Measurements from ENCODE around the gene FSTL3. TPM values are rescaled to one million over a fixed set of nuclear protein-coding genes. Genes with fewer than 3 reads are reported as not detected.

FSTL3 gene
- total and polyA plus RNA-seq, 2 of the 8 experiments (the other 6 are each of a cell fraction or from before 2014, with no cell fraction given) = 8.1 to 11.8 TPM

DNA sequence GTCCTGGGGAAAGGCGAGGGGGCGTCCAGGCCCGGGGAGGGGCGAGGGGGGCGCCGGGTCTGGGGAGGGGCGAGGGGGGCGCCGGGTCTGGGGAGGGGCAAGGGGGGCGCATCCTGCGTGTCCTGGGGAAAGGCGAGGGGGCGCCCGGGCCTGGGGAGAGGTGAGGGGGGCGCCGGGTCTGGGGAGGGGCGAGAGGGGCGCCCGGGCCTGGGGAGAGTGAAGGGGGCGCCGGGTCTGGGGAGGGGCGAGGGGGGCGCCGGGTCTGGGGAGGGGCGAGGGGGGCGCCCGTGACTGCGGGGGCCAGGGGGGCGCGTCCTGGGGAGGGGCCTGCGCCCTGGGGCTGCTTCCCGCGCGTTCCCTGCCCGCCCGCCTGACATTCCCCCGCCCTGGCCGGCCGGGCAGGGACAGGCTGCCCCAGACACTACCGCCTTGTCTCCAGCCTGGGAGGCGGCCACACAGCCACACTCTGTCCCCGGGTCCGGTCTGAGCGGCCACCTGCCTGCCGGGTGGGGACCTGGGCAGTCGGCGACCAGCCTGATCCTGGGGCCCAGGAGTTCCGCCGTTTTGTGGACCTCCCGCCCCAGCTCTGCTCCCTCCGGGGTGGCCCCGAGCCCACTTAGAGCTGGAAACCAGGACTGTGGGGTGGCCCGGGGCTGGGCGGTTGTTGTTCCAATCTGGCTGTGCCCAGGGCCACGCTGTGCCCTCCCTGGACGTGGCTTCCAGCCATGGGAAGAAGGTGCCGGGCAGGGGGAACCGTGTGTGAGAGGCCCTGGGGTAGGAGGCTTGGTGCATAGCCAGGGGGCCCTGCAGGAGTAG is 44.4 kb downstream of the FSTL3 start:
- peaks cover 0 to 8% (median 5%) of the 10 kb centered on the region in 4 experiments; a peak in 4 of 7 replicates for H3K4me1 ChIP-seq (replicated peaks in 1 of 4; ENCODE audit: control insufficient read depth in 3 of 4, insufficient read depth in 4 of 4, low read length in 3 of 4)
- peaks cover under 1 to 1% of the 10 kb centered on the region in 2 experiments; a peak in 2 of 4 replicates for H3K9me3 ChIP-seq (ENCODE audit: insufficient read depth in 2 of 2, low read depth in 1 of 2, low read length in 1 of 2)
- no peaks in the 10 kb centered on the region for H3K79me2 ChIP-seq (ENCODE audit: control insufficient read depth in 1 of 2, insufficient read depth in 2 of 2, low read length in 2 of 2)
- no peak overlapping the region for H2AK5ac ChIP-seq (ENCODE audit: low read depth, low read length)
- H3K9ac ChIP-seq (replicated peaks in 1 of 4; ENCODE audit: extremely low read depth in 1 of 4, low read depth in 3 of 4, low read length in 3 of 4) = no peak overlapping the region
- H2BK12ac ChIP-seq (ENCODE audit: low read depth, low read length) = no peak overlapping the region
- H3K18ac ChIP-seq (ENCODE audit: extremely low read depth, low read length) = no peak overlapping the region
- no peak overlapping the region for H4K5ac ChIP-seq (ENCODE audit: insufficient read length, low read depth, low read length)
- no peak overlapping the region for H2AFZ ChIP-seq (ENCODE audit: low read length)
- no peak overlapping the region for H3K14ac ChIP-seq (ENCODE audit: insufficient read length)
- ChIA-PET POLR2A (ENCODE audit: partially characterized antibody) (no interaction called here), CTCF (ENCODE audit: partially characterized antibody) (no interaction called here)
- WGBS, 2 experiments (ENCODE audit: extremely low coverage in 1 of 2, insufficient coverage in 1 of 2, insufficient read length in 1 of 2, insufficient replicate concordance in 2 of 2, low coverage in 1 of 2, low lambda C conversion rate in 2 of 2, missing lambda C conversion rate in 1 of 2) = 71% methylated on average over 16 of the region's 58 CpGs; no CpG with 5 or more reads in 1 of the 2 experiments
- DNase-seq (ENCODE audit: low read depth in 1 of 2, low spot score in 2 of 2) = peak in 1 of 2 experiments; percentile 68
- no peak for FAIRE-seq
- no peak overlapping the region for H3K27ac ChIP-seq (ENCODE audit: low read depth, low read length)
- no peak overlapping the region for H2BK5ac ChIP-seq (ENCODE audit: low read depth, low read length)
- no peaks in the 10 kb centered on the region for H3K23me2 ChIP-seq (ENCODE audit: low read depth, low read length)
- H3K23ac ChIP-seq (ENCODE audit: insufficient read length) = no peak overlapping the region
- no peak overlapping the region for H3K56ac ChIP-seq (replicated peaks; ENCODE audit: insufficient read length, low read depth, low read length)
- H2BK20ac ChIP-seq (ENCODE audit: low read length) = no peak overlapping the region
- H4K20me1 ChIP-seq (replicated peaks in 1 of 2; ENCODE audit: control insufficient read depth in 1 of 2, insufficient read depth in 2 of 2, low read length in 2 of 2) = peaks cover 0 to 2% of the 10 kb centered on the region in 2 experiments
- H3K27me3 ChIP-seq (replicated peaks in 1 of 4; ENCODE audit: control insufficient read depth in 3 of 4, extremely low read depth in 1 of 4, insufficient read depth in 3 of 4, low read length in 3 of 4) = no peaks in the 10 kb centered on the region
- H4K8ac ChIP-seq (ENCODE audit: extremely low read depth, insufficient read depth, low read length) = no peak overlapping the region; the same call in 1 of the 2 replicates
- H3K4me3 ChIP-seq (ENCODE audit: extremely low read depth in 1 of 4, insufficient read depth in 2 of 4, low read depth in 3 of 4, low read length in 4 of 4) = no peak overlapping the region
- H3K4ac ChIP-seq (replicated peaks; ENCODE audit: insufficient read length, low read depth, low read length) = peak overlapping the region; percentile 69
- H4K91ac ChIP-seq (replicated peaks; ENCODE audit: insufficient read length, low read length) = no peak overlapping the region
- H3K36me3 ChIP-seq (ENCODE audit: control insufficient read depth in 2 of 4, insufficient read depth in 4 of 4, low read length in 3 of 4) = no peaks in the 10 kb centered on the region
- H3K4me2 ChIP-seq (ENCODE audit: insufficient read depth in 1 of 2, low read depth in 2 of 2, low read length in 2 of 2) = peak overlapping the region in 1 of 2 experiments; percentile 38; a peak in 1 of 4 replicates
- H2BK15ac ChIP-seq (ENCODE audit: low read length) = no peak overlapping the region
- no peaks in the 10 kb centered on the region; the same call in 1 of the 2 replicates for H3K79me1 ChIP-seq (ENCODE audit: low read depth, low read length)
- no peak overlapping the region for H2BK120ac ChIP-seq (replicated peaks; ENCODE audit: low read depth, low read length)
- TF ChIP-seq NANOG (IDR thresholded peaks at IDR 0.05; ENCODE audit: insufficient read depth, low read depth, low read length, poor library complexity, severe bottlenecking) (no peak), RFX5 (IDR thresholded peaks at IDR 0.05; ENCODE audit: borderline replicate concordance, low read depth, low read length) (no peak), BCL11A (IDR thresholded peaks at IDR 0.05; ENCODE audit: low read depth in 2 of 2, low read length in 2 of 2) (no peak), TAF7 (optimal IDR thresholded peaks at IDR 0.05; ENCODE audit: borderline replicate concordance, low read depth, low read length) (no peak), CHD2 (IDR thresholded peaks at IDR 0.05; ENCODE audit: low read length) (no peak), BACH1 (IDR thresholded peaks at IDR 0.05; ENCODE audit: low read length) (no peak), YY1 (IDR thresholded peaks at IDR 0.05; ENCODE audit: low read depth, low read length) (no peak), KDM4A (IDR thresholded peaks at IDR 0.05; ENCODE audit: low read depth, low read length, severe bottlenecking) (no peak), TBP (IDR thresholded peaks at IDR 0.05; ENCODE audit: low read depth, low read length) (no peak)
- TF ChIP-seq, protein P1, sequence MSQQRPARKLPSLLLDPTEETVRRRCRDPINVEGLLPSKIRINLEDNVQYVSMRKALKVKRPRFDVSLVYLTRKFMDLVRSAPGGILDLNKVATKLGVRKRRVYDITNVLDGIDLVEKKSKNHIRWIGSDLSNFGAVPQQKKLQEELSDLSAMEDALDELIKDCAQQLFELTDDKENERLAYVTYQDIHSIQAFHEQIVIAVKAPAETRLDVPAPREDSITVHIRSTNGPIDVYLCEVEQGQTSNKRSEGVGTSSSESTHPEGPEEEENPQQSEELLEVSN (IDR thresholded peaks at IDR 0.05) = no peak
- TF ChIP-seq, protein P2, sequence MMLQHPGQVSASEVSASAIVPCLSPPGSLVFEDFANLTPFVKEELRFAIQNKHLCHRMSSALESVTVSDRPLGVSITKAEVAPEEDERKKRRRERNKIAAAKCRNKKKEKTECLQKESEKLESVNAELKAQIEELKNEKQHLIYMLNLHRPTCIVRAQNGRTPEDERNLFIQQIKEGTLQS (IDR thresholded peaks at IDR 0.05; ENCODE audit: insufficient read depth, low read depth, low read length) = no peak
